Measurements from ENCODE around the gene CENPE.

Gene CENPE

DNA sequence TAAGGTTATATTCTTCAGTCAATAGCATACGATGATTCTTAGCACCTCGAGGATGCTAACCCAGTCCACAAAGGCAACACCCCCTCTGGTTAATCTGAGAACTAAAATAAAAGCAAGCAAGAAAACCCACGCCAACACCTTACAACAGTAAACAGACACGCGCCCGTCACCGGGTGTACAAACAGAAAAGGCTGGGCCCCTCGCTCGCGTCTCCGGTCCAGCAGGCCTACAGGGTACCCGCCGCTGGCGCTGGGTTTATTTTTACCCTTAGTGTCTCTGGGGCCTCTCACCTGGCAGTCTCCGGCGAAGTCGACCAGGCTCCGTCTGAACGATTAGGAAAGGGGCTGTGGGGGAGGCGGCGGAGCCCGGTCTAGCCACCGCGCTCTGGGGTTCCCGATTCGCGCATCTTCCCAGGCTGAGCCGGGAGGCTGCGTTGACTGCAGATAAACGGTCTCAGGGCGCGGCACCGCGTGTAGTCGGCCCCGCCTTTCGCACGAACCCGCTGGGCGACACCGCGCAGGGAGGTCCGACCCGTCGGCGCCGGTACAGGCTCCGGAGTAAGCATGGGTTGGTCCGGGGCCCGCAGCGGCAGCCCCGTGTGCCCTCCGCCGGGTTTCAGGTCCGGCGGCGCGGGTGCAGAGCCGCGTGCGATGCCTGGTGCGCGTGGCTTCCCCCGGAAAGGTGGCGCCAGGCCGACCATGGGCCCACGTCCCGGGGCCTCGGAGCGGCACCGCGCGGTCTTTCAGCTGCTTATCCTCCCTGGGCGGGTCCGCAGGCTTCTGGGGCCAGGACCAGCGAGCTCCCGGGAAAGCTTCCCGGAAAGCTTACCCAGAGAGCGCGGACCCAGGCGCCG is 122.0 kb downstream of the CENPE start:
- DNase-seq: peak; percentile 59 to 77

DNA sequence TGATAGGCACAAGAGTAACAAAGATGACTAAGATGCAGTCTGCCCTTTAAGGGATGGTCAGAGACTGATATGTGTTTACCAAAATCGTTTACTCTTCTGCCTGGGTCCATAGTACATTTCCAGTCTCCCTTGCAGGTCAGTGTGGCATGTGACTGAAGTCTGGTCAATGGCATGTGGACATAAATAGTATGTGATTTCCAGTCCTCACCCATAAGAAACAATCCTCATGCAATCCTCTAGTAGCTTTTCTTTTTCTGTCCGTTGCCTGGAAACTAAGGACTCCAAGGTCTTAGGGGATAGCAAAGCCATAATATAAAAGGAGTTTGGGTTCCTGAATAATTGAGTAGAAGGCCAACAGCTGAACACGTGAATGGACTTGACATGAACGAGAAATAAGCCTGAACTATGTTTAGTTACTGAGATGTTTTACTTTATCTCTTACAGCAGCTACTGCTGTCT is 122.7 kb downstream of the CENPE start:
- no peak for DNase-seq

DNA sequence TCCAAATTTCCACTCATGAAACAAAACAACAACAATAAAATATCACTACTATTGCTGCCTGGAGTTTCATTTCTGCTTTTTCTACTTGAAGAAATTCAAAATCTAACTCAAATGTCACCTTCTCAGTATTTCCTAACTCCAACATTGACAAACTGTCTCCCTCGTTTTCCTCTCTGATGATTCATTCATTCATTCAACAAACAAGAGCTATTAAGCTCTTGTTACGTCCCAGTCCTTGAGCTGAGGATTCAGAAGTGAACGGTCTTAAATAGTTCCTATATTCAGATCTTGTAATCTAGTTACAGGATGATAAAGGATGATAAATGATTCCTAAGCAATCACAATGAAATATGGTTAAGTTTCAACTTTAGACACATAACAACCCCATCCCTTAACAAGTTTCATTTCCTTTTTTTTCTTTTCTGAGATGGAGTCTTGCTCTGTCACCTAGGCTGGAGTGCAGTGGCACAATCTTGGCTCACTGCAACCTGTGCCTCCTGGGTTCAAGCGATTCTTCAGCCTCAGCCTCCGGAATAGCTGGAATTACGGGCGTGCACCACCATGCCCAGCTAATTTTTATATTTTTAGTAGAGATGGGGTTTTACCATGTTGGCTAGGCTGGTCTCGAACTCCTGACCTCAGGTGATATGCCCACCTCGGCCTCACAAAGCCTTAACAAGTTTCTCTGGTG is 123.3 kb downstream of the CENPE start:
- no peak for DNase-seq

DNA sequence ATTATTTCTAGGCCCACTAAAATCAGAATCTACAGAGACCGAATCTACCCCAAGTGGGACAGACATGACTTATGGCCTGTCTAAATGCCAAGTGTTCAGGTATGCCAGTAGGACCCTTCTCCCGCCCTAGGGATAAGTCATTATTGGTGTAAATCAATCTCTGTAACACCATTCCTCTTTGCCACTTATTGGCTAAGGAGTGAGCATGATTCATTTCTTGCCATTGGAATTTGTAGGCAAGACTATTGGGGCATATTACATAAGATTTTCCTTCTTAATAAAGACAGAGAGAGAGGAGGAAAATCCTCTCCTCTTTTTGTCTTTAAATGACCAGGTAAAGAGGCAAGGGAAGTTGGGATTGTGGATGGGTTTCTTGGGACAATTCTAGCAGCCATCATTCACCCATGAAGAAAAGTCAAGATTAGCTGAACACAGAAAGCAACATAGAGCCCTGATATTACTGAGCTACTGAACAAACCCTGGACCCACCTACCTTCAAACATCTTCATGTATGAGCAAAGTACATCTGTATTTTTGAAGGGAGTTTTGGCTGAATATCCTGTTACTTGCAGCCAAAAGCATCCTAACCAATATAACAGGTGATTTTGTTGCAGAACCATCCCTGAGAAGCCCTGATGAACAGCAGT is 124.2 kb downstream of the CENPE start:
- DNase-seq: no peak

DNA sequence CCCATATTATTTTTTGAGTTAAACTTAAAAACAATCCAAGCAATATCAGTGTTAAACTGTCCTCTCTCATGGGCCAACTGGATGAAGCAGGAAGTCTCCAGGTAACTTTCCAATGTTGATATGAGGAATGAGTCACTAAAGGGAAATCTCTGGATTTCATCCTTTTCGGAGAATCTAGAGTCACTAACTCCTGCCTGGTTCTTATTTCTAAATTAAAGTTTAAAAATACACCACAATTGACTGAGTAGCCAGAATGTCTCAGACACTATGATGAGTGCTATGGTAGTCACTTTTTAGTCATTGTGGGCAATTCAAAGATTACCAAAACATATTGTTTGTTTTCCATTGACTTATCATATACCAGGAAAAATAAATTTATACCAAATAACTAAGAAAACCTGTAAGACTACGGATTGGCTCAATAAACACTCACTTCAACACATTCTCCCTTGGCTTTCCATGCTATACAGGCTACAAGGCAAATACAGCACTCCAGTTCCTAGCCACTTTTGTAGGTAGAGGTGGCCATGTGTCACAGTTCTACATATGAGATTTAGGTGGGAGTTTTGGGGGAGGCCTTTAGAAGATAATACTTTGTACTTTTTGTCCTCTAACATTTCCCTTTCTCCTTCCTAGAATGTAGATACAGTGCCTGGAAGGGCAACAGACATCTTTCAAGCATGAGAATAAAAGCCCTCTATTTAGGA is 130.1 kb downstream of the CENPE start:
- no peak for DNase-seq

DNA sequence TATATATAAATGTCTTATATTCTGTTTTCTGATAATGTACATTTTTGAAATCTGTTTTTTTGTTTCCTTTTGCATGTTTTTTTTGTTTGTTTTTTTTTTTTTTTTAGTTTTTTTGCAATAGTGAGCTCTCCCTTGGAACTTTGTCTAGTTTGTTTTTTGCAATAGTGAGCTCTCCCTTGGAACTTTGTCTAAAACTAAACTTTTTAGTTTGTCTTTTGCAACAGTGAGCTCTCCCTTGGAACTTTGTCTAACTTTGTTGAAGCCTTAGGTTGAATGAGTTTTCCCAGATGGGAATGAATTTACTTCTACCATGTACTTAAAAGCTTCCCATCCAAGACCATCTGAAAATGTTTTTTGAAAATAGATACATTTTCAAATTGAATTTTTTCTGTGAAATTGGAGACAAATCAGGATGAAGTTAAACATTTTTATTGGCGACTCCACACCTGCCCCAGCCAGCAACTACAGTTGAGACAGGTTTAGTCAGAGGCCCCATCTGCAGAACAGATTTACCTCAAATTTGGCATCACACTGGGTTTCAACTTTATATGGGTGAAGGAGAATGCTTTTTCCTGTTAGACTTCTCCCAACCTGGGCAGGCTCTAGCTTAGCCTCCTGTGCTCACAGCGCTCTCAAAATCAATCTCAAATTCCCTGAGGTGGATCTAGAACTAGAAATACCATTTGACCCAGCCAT is 137.5 kb downstream of the CENPE start:
- no peak for DNase-seq

All from CD4-positive, alpha-beta T cell treated with Interferon alpha-2 for 1 hour (primary cell).